Tibial nerve (tissue), 4 donors: ENCODE results near the gene TAPBPL. TPM values are rescaled to one million over a fixed set of nuclear protein-coding genes. Genes with fewer than 3 reads are reported as not detected.

ENCODE experiments used
- DNase-seq, 2 donors: peaks; one replicate each; pipeline ENCODE4 v3.0.0-alpha.2; 2019; ENCODE audit warnings: low spot score in 2 of 2
- H3K27ac ChIP-seq, 4 donors: fragments of 200-600 bp; sonication (generic) in 3 of 4; one replicate each; pipeline ENCODE4 v1.5.1; 2017 to 2019; ENCODE audit warnings: mild to moderate bottlenecking in 1 of 4
- H3K27me3 ChIP-seq, 2 donors: fragments of 200-600 bp; sonication (generic) in 1 of 2; one replicate each; pipeline versions ENCODE4 v1.5.1 to v1.6.0; 2017 to 2019
- H3K36me3 ChIP-seq, 3 donors: fragments of 200-600 bp; sonication (generic); one replicate each; pipeline ENCODE4 v1.5.1; 2018 to 2019
- H3K4me1 ChIP-seq, 4 donors: fragments of 200-600 bp; sonication (generic) in 3 of 4; one replicate each; pipeline ENCODE4 v1.5.1; 2017 to 2019
- H3K4me3 ChIP-seq, 4 donors: fragments of 200-600 bp; sonication (generic) in 3 of 4; one replicate each; pipeline ENCODE4 v1.5.1; 2017 to 2019; ENCODE audit warnings: mild to moderate bottlenecking in 1 of 4, moderate library complexity in 1 of 4
- H3K9me3 ChIP-seq, 4 donors: fragments of 200-600 bp; sonication (generic) in 3 of 4; one replicate each; pipeline ENCODE4 v1.5.1; 2017 to 2019
- CTCF ChIP-seq, 5 experiments: fragments of 200-600 bp in 3 of 5; fragments of 450-650 bp in 2 of 5; sonication (generic) in 3 of 5; IDR thresholded peaks; one replicate each; pipeline ENCODE4 v1.5.1; 2016 to 2019; ENCODE audit warnings: antibody characterized with exemption in 5 of 5, mild to moderate bottlenecking in 3 of 5, moderate library complexity in 2 of 5
- EP300 ChIP-seq, 2 donors: sonication (generic); formaldehyde crosslinking; IDR thresholded peaks; one replicate each; pipeline ENCODE4 v1.6.1; 2017; ENCODE audit warnings: antibody characterized with exemption in 2 of 2, mild to moderate bottlenecking in 1 of 2
- POLR2A ChIP-seq, 2 donors: fragments of 450-650 bp; IDR thresholded peaks; one replicate each; pipeline ENCODE4 v1.6.1; 2017; ENCODE audit warnings: antibody characterized with exemption in 2 of 2, mild to moderate bottlenecking in 2 of 2, moderate library complexity in 2 of 2
- WGBS, 2 donors: methylation state at CpG; one replicate each; pipeline ENCODE4 v1.1.5; 2018; 5-methylcytosine and 5-hydroxymethylcytosine counted together
- total RNA-seq, 4 donors: library from RNA; depleted of rRNA; stranded (reverse); fragments of >200 nt; gene quantifications; one replicate each; pipeline ENCODE4 v1.1.0, GENCODE V29; 2016

The TAPBPL gene
- total RNA-seq, 4 donors from 2014 or later: 13.9 to 31.9 (median 25.2) TPM

- H3K27ac ChIP-seq: peak overlapping the region; percentile 43 to 93 (median 78)
- no peaks in the 10 kb centered on the region for H3K27me3 ChIP-seq
- peak overlapping the region; percentile 9 to 39 (median 18) for H3K4me3 ChIP-seq
- peaks cover 0 to 19% (median 5%) of the 10 kb centered on the region in 4 donors for H3K4me1 ChIP-seq
- peak; percentile 84 to 87 for DNase-seq
- H3K9me3 ChIP-seq: no peaks in the 10 kb centered on the region
- TF ChIP-seq EP300 (IDR thresholded peaks at IDR 0.05) (peak; percentile 44 to 88), POLR2A (IDR thresholded peaks at IDR 0.05) (no peak), CTCF (IDR thresholded peaks at IDR 0.05) (peak in 1 of 5 experiments; percentile 23)
- 16 to 21% methylated on average over 19 of the region's 19 CpGs for WGBS, 2 donors
- H3K36me3 ChIP-seq: no peaks in the 10 kb centered on the region
Observed at GRCh38 chr12:6430124-6430989, 21.5 kb upstream of the TAPBPL start.

- Histone ChIP-seq H3K4me3 (no peak overlapping the region), H3K9me3 (no peaks in the 10 kb centered on the region), H3K4me1 (peaks cover 0 to 19% (median 5%) of the 10 kb centered on the region in 4 donors), H3K27ac (no peak overlapping the region), H3K27me3 (no peaks in the 10 kb centered on the region), H3K36me3 (no peaks in the 10 kb centered on the region)
- no peak for TF ChIP-seq CTCF (IDR thresholded peaks at IDR 0.05)
- no peak for TF ChIP-seq EP300 (IDR thresholded peaks at IDR 0.05)
- TF ChIP-seq POLR2A (IDR thresholded peaks at IDR 0.05): no peak
- no peak for DNase-seq
- WGBS, 2 donors: 86 to 89% methylated on average over 5 of the region's 5 CpGs
Observed at GRCh38 chr12:6432991-6433390, 18.9 kb upstream of the TAPBPL start.

GRCh38 chr12:6434205-6435140 lies 17.4 kb upstream of the TAPBPL start:
- DNase-seq: no peak
- peaks cover 0 to 19% (median 5%) of the 10 kb centered on the region in 4 donors for H3K4me1 ChIP-seq
- peaks cover 0 to 4% (median 0%) of the 10 kb centered on the region in 3 donors for H3K36me3 ChIP-seq
- H3K27me3 ChIP-seq: no peaks in the 10 kb centered on the region
- H3K4me3 ChIP-seq: no peak overlapping the region
- 79 to 83% methylated on average over 13 to 17 of the region's 17 CpGs for WGBS, 2 donors
- H3K9me3 ChIP-seq: no peaks in the 10 kb centered on the region
- H3K27ac ChIP-seq: no peak overlapping the region
- TF ChIP-seq CTCF (IDR thresholded peaks at IDR 0.05) (no peak), POLR2A (IDR thresholded peaks at IDR 0.05) (no peak), EP300 (IDR thresholded peaks at IDR 0.05) (no peak)

GRCh38 chr12:6435961-6436715 lies 15.7 kb upstream of the TAPBPL start:
- no peak for DNase-seq
- TF ChIP-seq EP300 (IDR thresholded peaks at IDR 0.05): no peak
- no peak for TF ChIP-seq CTCF (IDR thresholded peaks at IDR 0.05)
- no peak for TF ChIP-seq POLR2A (IDR thresholded peaks at IDR 0.05)
- Histone ChIP-seq H3K9me3 (no peaks in the 10 kb centered on the region), H3K36me3 (peaks cover 0 to 20% (median 0%) of the 10 kb centered on the region in 3 donors), H3K27me3 (no peaks in the 10 kb centered on the region), H3K4me3 (no peak overlapping the region), H3K27ac (no peak overlapping the region), H3K4me1 (peaks cover 0 to 6% (median 2%) of the 10 kb centered on the region in 4 donors)
- 85 to 88% methylated on average over 13 of the region's 13 CpGs for WGBS, 2 donors
